ENCODE data around the gene PLCG2.

DNA sequence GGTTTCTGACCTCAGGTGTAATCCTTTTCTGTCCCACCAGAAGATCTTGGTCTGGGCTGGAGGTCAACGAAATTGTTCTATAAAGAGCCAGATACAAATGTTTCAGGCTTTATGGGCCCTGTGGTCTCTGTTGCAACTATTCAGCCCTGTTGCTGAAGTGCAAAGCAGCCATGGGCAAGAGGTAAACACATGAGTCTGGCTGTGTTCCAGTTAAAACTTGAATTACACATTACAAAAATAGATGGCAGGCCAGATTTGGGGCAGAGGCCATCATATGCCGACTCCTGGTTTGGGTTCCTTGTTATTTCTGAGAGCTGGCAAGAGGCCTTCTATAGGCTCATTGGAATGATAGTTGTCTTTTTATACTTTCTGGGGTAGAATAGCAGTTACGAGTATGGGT is 117.8 kb downstream of the PLCG2 start:
- TF ChIP-seq POLR2A (IDR thresholded peaks at IDR 0.05) (no peak), POLR2AphosphoS5 (IDR thresholded peaks at IDR 0.05; ENCODE audit: insufficient read depth in 1 of 2, low read depth in 1 of 2) (no peak)
- TF ChIP-seq, protein P1, sequence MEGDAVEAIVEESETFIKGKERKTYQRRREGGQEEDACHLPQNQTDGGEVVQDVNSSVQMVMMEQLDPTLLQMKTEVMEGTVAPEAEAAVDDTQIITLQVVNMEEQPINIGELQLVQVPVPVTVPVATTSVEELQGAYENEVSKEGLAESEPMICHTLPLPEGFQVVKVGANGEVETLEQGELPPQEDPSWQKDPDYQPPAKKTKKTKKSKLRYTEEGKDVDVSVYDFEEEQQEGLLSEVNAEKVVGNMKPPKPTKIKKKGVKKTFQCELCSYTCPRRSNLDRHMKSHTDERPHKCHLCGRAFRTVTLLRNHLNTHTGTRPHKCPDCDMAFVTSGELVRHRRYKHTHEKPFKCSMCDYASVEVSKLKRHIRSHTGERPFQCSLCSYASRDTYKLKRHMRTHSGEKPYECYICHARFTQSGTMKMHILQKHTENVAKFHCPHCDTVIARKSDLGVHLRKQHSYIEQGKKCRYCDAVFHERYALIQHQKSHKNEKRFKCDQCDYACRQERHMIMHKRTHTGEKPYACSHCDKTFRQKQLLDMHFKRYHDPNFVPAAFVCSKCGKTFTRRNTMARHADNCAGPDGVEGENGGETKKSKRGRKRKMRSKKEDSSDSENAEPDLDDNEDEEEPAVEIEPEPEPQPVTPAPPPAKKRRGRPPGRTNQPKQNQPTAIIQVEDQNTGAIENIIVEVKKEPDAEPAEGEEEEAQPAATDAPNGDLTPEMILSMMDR (IDR thresholded peaks at IDR 0.05): no peak
